DMS114 treated with DMSO at 0.1 percent for 48 hours (cell line): Measurements from ENCODE around the gene TBPL1.

Experiments used
- DNase-seq: peaks from one replicate; lab custom pipeline; 2025; ENCODE audit not compliant: unreplicated experiment; lab: John Stamatoyannopoulos, UW

Gene TBPL1

DNA sequence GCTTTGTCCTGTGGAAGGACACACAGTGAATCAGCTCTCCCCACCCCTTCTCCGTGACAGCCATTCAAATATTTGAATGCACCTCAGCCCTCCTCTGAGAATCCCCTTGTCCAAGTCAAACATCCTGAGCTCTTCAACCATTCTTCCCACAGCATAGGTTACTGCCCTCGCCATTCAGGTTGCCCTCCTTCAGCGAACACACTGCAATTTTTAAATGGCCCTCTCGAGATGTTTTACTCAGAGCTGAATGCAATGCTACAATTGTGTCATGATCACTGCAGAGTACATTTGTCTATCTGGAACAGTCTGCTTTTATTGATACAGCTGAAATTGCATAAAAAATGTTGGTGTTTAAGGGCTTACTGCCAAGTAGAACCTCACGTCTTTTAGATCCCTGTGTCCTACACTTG is 50.5 kb downstream of the TBPL1 start:
- DNase-seq = no peak

- no peak for DNase-seq
Observed at GRCh38 chr6:134004714-134005113, 51.7 kb downstream of the TBPL1 start.

DNA sequence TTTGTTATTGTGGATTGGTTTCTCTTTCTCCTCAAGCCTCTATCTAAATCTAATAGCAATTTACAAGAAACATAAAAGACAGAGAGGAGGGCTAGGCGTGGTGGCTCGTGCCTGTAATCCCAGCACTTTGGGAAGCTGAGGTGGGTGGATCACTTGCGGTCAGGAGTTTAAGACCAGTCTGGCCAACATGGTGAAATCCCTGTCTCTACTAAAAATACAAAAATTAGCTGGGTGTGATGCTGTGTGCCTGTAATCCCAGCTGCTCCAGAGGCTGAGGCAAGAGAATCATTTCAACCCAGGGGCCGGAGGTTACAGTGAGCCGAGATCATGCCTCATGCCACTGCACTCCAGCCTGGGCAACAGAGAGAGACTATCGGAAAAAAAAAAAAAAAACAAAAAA is 52.8 kb downstream of the TBPL1 start:
- DNase-seq = no peak

DNA sequence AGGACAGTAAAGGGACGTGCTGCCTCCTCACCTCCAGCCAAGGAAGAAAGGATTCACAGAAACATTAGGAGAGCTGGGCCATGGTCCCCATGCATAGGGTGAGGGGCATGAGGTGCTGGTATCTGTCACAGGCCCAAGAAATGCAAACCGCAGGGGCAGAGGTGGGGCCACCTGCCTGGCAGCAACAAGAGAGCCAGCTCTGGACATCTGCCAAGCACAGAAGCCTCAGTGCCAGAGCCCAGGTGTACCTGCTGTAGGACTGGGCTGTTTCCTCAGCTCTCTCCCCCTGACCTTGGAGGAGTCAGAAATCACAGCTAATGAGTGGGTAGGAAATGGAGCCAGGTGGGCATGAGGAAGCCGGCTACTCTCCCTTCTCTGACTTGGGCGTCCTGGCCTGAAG is 54.1 kb downstream of the TBPL1 start:
- DNase-seq = no peak

GRCh38 chr6:134009876-134010275 is 56.9 kb downstream of the TBPL1 start:
- no peak for DNase-seq

DNA sequence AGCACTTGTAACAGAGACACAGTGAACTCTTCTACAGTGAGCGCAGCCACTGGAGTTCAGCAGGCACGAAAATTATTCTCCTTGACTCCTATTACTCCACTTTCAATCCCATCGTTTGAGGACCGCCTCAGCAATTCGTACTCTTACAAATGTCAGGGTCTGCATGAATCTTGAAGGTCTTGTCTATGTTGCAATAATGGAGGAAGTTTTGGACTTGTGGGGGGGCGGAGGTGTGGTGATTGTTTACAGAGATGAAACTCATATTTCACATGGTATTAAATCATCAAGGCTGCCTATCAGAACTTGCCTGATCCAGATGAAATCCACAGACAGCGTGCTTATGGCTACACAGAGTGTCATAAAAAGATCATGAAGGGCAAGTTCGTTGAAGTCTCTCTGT is 57.4 kb downstream of the TBPL1 start:
- no peak for DNase-seq

DNA sequence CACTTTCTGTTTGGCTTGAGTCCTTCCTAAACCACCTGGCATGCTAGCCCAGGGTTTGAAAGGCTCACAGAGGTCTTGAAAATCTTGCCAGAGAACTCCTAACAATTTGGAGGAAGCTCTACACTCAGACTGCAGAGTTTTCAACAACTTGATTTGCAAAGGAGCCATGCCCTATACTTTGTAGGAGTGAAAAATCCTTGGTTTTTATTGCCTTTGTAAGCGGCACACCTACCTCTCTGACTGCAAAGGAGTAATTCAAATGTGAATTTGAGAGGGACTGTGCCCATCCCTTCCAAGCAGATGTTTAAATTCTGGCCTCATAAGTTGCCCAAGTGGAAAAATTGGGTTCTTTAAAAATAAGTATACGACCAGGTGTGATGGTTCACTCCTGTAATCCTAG is 58.0 kb downstream of the TBPL1 start:
- no peak for DNase-seq

GRCh38 chr6:134014588-134015137 is 61.6 kb downstream of the TBPL1 start:
- DNase-seq = no peak

- no peak for DNase-seq
Observed at GRCh38 chr6:134015719-134016557, 62.9 kb downstream of the TBPL1 start.

DNA sequence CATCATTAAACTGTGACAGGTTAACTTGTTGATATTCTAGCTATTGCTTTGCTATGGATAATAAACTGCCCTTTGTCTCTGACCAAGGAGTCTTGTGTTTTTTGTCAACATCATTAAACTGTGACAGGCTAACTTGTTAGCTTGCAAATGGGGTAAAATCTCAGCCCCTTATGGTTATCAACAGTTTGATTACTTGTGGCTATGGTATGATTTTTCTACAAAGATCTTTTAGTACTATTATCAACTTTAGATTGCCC is 63.5 kb downstream of the TBPL1 start:
- no peak for DNase-seq

- no peak for DNase-seq
Observed at GRCh38 chr6:134020071-134020470, 67.0 kb downstream of the TBPL1 start.

DNA sequence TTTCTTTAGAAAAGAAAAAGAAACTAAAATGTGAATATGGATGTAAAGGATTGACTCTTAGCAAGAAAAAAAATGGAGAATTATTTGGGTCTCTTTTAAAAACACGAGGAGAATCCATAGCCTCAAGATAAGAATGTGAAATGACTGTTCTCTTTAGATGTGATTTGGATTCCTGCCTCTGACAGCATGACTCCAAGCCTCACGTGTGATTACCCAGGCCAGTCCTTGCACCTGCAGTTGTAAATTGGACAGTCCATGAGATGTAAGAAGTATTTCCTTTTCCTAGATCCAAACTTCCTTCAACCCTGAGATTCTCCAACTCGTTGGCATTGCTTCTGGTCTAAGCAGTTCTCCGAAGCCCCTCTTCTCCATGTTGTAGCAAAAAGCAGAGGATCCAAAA is 67.5 kb downstream of the TBPL1 start:
- DNase-seq = no peak

- DNase-seq = no peak
Observed at GRCh38 chr6:134020968-134021367, 67.9 kb downstream of the TBPL1 start.

DNA sequence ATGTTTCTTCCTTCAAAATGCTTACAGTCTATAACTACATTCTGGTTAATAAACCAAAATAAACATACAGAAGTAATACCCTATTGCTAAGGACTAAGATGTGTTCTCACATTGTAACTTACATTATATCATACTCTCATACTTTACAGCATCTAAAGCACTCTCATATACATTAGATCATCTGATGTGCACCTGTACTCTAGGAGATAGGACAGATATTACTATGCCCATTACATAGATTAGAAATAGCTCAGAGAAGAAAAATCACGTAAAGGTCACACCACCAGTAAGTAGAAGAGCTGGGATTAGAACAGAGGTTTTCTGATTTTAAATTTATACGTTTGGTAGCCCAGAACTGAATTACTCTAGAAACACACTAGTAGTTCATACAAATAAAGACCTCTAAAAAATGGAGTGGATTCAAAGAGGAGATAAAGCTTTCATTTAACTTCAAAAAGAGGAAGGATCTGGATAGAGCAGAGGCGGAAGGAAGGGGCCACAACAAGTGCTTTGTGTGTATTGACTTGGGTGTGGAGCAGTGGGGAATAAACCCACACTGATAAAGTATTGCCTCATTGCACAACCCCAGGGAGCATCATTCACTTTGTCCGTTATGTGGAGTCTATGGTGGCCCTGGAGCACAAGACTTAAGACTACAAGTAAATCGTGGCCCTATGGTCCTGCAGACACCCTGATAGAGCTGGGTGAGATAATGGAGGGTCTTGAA is 68.5 kb downstream of the TBPL1 start:
- DNase-seq = no peak

- no peak for DNase-seq
Observed at GRCh38 chr6:134022650-134023049, 69.6 kb downstream of the TBPL1 start.

GRCh38 chr6:134026597-134026996 is 73.6 kb downstream of the TBPL1 start:
- DNase-seq = no peak

DNA sequence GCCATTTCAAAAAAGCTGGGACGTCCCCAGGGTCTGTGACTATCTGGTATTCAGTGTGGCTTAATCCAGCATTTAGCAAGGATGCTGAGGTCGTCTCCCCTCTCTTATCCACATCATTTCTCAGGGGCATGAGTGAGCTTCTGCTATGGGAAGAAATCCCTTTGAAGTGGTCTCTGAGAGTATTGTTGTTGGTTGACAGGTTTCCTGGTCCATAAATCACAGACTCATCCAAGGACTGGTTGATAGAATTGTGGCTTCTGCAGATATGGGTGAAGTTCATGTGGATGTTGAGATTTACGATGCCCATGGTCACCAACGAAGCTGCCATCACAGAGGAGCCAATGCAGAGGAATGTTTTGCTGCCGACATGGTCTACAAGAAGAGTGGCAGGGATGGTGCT is 75.4 kb downstream of the TBPL1 start:
- no peak for DNase-seq

DNA sequence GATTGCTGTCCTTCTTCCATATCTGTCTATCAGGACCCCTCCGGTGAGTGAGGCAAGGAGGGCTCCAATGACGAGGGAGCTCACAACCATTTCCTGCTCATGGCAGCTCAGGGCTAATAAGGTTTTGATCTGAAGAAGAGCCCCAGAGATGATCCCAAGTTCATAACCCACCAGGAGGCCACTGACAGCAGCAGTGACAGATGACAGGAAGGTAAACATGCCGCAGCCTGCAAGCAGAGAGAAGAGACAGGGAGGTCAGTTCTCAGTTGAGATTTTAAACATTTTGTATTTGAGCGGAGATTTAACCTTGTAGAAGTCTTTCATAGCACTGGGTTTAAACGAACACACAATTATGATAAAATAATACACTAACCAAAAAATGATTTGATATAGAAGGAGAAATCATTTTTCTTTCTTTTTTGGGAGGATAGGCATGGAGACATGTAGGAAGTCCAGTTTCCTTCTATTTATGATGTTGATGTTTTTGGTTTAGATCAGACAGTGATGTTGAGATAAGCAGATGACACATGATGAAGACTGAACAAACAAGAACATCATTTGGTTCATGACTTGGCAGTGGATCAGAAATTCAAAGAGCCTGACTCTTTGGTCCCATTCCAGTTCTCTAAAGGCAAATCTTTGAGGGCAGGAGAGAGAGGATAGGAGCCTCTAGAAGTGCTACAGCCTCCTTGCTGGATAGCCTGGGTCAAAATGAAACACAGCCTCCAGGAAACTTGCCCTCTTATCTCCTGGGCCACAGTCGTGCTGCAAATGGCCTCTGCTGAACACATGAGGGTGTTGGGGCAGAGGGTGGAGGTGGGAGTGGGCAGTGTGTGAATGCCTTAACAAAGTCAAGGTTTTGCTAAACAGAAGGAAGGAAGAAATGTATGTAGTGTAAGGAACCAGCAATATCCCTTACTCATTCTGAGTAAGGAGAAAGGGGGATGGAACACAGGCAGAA is 76.8 kb downstream of the TBPL1 start:
- DNase-seq = no peak

DNA sequence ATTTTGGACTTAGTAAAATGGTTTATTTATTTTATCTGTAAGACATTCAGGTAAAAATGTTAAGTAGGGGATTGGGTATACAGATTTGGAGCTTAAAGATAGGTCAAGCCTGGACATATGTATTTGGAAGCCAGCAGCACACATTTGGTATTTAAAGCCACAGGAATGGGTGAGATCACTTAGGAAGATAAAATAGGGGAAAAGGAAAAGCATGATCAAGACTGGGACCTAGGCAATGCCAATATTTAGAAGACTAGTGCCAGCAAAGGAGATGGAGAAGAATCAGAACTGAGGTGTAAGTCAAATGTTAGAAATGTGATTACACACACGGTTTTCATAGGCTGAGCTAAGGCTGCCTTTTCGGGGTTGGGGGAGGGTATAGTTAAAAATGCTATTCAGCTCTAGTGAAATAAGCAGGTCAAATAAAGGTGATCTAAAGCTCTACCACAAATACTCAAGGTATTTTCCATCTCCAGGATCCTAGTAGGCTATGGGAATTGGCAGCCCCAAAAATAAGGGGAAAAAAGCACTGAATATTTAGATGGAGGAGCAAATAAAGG is 78.8 kb downstream of the TBPL1 start:
- no peak for DNase-seq

GRCh38 chr6:134034478-134034877 is 81.5 kb downstream of the TBPL1 start:
- no peak for DNase-seq
